Stimulated activated CD4-positive, alpha-beta T cell treated with anti-CD3 and anti-CD28 coated beads, Interleukin-4, amount 100 ng/mL, for 24 hours (primary cell): Measurements from ENCODE around the gene DNAH6.
A peak's percentile ranks its signal among the peaks of the same experiment; 100 is the strongest.
"Not testable (repeated sequence)": the region's sequence is repeated elsewhere in the genome, so short reads cannot be mapped to it uniquely, and the experiment has no call there.

Experiments
- DNase-seq: peaks from one replicate; pipeline ENCODE4 v3.0.0-alpha.2; 2020

The DNAH6 gene, protein sequence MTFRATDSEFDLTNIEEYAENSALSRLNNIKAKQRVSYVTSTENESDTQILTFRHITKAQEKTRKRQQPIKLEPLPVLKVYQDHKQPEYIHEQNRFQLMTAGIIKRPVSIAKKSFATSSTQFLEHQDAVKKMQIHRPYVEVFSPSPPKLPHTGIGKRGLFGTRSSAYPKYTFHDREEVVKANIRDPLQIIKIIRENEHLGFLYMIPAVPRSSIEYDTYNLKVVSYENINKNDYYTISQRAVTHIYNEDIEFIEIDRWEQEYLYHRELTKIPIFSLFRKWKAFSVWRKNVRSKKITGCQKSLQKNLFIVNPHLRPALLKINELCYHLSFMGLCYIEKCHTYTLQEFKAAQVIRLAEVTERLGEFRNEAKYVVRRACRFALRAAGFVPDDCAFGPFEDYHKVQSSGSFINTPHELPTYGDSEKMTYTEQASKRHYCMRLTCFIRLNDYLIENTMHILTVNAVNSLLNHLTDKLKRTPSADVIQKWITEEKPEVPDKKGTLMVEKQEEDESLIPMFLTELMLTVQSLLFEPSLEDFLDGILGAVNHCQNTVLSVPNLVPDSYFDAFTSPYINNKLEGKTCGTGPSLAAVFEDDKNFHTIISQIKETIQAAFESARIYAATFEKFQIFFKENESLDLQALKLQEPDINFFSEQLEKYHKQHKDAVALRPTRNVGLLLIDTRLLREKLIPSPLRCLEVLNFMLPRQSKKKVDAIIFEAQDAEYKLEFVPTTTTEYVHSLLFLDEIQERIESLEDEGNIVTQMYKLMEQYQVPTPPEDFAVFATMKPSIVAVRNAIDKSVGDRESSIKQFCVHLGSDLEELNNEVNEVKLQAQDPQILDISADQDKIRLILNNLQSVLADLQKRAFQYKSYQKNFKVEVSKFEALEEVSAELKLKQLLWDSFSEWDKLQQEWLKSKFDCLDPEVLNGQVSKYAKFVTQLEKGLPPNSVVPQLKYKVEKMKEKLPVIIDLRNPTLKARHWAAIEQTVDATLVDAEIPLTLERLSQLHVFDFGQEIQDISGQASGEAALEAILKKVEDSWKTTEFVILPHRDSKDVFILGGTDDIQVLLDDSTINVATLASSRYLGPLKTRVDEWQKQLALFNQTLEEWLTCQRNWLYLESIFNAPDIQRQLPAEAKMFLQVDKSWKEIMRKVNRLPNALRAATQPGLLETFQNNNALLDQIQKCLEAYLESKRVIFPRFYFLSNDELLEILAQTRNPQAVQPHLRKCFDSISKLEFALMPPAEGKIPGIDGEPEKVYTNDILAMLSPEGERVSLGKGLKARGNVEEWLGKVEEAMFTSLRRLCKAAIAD (N-terminal part only)

DNA sequence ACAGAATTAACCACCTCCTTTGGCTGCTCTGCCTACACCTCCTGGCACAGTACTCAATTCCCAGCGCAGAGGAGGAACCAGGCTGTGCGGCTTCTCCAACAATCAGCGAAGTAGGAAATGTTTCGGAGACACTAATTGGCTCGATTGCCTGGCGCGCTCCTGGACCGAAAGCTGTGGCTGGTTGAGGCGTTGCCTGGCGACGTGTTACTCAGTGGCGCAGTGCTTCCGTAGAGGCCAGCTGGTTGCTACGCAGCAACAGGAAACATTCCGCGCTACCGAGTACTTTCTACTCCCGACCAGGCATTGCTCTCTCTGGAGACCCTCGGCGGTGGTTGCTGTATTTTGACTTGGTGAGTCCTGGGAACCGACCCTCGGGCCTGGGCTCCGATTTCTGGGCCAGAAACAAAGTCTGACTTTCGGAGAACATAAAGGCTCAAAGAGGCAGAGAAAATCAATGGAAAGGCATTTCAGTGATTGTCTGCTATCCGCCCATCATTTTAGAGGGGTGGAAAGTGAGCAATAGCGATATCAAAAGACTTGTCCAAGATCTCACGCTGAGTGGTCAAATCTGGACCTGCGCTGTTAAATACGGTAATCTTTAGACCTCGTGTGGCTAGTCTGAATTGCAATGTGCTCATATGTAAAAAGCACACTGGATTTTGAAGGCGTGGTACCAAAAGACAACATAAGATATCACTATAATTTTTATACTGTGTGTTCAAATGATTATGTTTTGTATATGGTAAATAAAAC, at the start of gene DNAH6:
DNAH6 (plus strand) TSS at position 265 of the 753 bp plus-strand sequence. CDS start 1,329 bp downstream, outside the sequence.
- DNase-seq, result peak; percentile 88

GRCh38 chr2:84467389-84467788, 48.9 kb upstream of the DNAH6 start:
- DNase-seq, result no peak

GRCh38 chr2:84472423-84472822, 43.9 kb upstream of the DNAH6 start:
- not testable (repeated sequence) for DNase-seq

GRCh38 chr2:84472856-84473565, 43.3 kb upstream of the DNAH6 start:
- no peak for DNase-seq

DNA sequence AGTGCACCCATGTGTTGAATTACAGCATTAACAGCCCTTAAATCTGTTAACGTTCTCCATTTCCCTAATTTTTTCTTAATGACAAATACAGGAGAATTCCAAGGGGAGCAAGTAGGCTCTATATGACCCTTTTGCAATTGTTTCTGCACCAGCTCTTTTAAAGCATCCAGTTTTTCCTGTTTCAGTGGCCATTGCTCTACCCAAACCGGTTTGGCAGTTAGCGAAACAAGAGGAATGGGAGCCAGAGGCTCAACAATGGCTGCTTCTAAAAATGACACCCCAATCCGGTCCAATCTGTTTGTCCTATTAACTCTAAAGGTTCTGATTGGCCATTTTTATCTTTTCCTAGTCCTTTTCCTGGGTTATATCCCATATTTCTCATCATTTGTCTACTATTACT, 42.1 kb upstream of the DNAH6 start:
- DNase-seq, result no peak

DNA sequence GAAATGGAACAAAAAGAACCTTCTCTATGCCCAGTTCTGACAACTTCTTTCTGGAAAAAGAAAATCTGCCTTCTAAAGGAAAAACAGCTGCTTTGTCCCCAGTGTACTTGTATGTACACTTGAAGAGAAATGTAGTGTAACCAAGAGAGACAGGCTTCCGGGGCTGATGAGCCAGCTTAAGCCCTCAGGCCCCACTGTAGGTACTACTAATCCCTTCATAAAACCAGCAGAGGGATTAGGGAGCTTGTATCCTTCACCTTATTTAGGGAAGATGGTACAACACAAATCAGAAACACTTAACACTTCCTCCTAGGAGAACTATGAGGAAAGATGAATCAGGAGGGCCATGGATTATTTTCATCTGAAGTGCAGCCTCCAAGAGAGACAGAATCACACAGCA, 38.4 kb upstream of the DNAH6 start:
- no peak for DNase-seq

- DNase-seq, result no peak
These were observed 37.4 kb upstream of the DNAH6 start for GRCh38 chr2:84478867-84479266.

DNA sequence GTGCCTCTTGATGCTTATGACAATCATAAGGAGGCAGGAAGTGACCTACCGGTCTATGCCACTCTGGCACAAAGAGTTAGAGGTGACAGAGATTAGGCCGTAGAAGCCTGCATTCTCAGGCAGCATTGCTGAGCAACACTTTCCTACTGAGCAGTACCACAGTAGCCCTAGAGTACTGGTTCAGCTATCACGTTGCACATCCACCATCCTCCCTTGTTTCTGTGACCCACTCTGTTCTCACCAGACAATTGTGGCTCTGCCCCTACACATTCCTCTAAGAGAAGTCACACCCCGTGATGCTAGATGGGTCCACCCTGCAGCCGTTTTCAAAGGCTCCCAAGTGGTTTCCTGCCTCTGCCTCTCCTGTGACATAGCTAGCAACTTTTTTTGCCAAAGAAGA, 34.6 kb upstream of the DNAH6 start:
- DNase-seq, result peak; percentile 14

DNA sequence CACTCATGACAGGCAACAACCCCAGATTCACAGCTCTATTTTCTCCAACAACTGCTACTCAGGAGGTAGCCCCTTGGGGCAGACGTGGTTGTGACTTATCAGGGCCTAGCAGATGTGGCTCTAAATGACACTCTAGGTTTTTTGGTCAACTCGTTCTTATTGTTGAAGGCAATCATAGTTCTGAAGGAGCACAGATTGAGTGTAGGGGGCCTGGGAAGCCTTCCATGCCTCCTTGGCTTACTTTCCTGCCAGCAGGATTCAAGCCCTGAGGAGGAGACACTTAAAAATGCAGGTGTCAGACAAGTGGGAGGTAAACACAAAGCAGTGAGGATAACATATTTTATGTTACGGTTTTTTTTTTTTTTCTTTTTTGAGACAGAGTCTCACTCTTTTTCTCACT, 33.7 kb upstream of the DNAH6 start:
- no peak for DNase-seq

GRCh38 chr2:84483320-84483719, 33.0 kb upstream of the DNAH6 start:
- no peak for DNase-seq

DNA sequence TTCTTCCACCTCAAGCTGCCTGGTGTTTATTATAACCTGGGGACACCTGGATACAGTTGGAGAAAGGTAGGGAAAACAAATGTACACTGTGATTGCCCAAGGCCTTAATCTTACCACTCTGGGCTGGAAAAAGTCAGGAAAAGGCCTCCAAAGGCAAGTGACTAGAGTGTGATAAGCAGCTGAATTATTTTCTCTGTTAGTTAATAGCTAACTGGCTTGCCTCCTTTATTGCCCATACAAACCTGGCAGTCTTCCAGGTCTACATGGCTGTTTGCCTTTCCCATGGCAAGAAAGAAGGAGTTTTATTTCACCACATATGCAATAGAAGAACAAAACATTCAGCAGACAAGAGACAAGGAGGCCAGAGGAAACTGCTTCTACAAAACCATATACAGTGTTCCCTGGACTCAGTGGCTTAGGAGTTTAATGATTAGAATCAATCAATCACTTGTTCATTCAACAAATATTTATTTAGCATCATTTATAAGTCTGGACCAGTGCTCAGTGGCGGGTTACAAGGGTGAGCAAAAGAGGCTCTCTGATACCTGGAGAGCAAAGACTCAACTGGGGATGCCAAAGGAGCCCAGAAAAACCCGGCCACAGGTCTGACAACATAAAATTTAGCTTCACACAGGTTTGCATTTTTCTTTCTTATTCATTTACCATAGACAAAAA, 29.7 kb upstream of the DNAH6 start:
- no peak for DNase-seq

DNA sequence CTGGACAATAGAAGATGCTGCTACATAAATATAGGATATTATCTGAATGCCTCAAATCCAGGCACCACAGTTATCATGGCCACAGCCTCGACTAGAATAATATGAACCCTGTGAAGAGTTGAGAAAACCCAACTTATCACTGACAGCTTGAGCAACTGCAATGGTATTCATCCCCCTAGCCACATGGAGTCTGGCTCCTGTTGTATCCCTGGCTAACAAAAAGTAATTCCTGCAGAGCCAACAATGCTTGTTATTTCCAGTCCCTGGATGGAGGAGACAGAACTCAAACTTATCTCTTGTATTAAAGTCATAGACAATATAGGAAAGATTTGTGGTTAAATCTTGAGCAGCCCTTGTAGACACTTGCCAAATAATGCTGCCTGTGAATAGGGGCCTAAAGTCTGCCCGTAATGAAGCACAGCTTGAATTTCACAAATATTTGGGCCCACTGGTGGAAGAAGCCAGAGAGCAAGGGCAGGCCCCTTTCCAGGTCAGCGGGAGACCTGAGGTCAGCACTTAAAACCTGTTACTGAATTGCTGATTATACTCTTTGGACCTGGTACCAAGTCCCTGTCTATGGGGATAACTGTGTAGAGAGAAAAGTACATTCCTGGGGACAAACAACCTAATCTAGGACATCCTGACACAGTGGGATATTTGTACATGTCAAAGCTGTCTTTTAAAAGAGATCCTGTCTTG, 28.9 kb upstream of the DNAH6 start:
- DNase-seq, result no peak

DNA sequence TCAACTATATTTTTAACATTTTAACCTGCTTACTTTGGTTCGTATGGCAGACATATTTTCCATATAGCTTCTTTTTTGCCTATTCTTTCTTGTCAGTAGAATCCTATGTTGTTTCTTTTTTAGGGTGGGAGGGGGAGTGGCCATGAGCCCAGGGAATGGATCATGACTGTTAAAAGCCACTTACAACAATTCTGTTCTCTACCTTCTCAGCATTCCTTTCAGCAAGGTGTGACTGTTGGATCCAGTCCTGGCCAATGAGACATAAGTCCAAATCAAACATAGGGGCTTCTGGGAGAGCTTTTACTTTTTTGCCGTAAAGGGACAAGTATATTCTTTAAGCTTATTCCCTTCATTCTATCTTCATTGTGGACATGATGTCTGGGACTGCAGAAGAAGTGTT, 25.0 kb upstream of the DNAH6 start:
- no peak for DNase-seq

DNA sequence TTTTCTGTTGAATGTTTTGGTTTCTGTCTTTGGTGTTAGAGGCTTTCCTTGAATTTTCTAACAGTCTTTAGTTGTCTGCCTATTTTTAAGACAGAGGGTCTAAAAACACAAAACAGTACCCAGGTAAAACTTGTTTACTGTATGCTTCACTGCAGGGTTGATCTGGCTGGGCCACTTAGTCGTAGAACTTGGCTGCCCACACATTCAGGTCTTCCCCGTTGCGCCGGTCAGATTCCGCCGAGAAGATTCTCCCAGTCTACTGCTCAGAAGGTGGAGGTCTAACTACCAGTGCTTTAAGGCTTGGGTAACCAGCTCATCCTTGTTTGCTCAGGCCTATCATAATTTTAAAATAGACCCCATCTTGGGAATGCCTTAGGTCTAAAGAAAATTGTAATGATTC, 24.6 kb upstream of the DNAH6 start:
- DNase-seq, result no peak

DNA sequence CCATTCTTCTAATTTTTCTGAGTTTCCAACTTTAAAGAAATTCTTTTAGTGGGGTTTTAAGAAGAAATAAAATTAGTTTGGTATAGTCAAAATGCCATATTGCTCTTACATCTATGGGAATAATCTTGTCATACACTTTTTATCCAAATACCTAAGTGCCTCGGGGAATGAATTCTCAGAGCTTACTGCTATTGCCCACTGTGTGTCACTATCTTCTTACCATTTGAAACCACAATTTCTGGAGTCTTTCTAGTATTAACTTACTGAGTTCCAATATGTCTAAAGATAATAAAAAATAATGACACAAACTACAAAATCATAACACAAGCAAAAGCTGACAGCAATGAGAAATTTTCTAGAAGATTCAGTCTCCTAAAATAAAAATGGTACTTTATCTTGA, 23.7 kb upstream of the DNAH6 start:
- DNase-seq, result no peak

GRCh38 chr2:84493514-84493913, 22.8 kb upstream of the DNAH6 start:
- no peak for DNase-seq

GRCh38 chr2:84494070-84494469, 22.2 kb upstream of the DNAH6 start:
- no peak for DNase-seq

DNA sequence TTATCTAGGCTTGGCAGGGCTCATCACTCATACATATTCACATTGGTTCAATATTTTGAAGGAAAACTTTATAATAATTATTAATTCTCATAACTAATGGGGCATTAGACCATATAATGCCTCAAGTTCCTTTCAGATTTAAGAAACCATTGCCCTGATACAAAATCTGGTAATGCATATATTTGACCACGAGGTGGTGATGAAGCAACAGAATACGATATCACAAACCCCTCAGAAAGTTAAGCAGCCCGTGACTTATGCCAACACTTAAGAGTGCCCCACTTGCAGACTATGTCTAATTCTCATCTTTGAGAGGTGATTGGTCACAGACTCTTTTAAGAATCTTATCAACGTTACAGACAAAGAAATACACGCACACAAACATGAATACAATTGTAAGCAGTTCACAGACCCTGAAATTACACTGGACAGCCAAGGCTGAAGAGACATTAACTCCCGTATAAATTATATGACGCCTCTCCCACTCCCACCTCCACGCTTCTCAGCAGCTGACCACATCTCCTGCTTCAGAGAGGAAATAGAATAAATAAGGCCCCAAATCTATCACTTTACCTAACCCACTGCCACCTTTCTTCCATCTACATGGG, 20.7 kb upstream of the DNAH6 start:
- peak; percentile 53 for DNase-seq

GRCh38 chr2:84496386-84496785, 19.9 kb upstream of the DNAH6 start:
- DNase-seq, result no peak

- no peak for DNase-seq
These were observed 19.0 kb upstream of the DNAH6 start for GRCh38 chr2:84497285-84497684.
